Sigmoid colon (tissue), 4 donors: ENCODE data around the gene CEACAM6.

Source experiments
- CTCF ChIP-seq, 4 experiments: fragments of 450-650 bp in 3 of 4; fragments of 200-600 bp in 1 of 4; IDR thresholded peaks; one replicate each; pipeline ENCODE4 v1.5.1; 2016 to 2019; ENCODE audit warnings: antibody characterized with exemption in 4 of 4, mild to moderate bottlenecking in 3 of 4, moderate library complexity in 2 of 4
- POLR2A ChIP-seq, 2 donors: fragments of 450-650 bp; IDR thresholded peaks; one replicate each; pipeline ENCODE4 v1.6.1; 2016; ENCODE audit warnings: antibody characterized with exemption in 2 of 2, mild to moderate bottlenecking in 2 of 2, moderate library complexity in 2 of 2
- POLR2AphosphoS5 ChIP-seq, 4 donors: sonication (generic); formaldehyde crosslinking; IDR thresholded peaks; one replicate each; pipeline ENCODE4 v1.6.1; 2017; ENCODE audit warnings: antibody characterized with exemption in 4 of 4

- TF ChIP-seq POLR2A (IDR thresholded peaks at IDR 0.05) (no peak), POLR2AphosphoS5 (IDR thresholded peaks at IDR 0.05) (no peak), CTCF (IDR thresholded peaks at IDR 0.05) (peak; percentile 16 to 66 (median 56))
Measured at GRCh38 chr19:41753936-41754529, 1.3 kb upstream of the CEACAM6 start.
